GM21526 (cell line): ENCODE results near the gene UBXN7.
"Not testable (repeated sequence)": the region's sequence is repeated elsewhere in the genome, so short reads cannot be mapped to it uniquely, and the experiment has no call there.

Source experiments
- ATAC-seq: cut with Tn5 transposase; IDR thresholded peaks from one replicate; pipeline ENCODE4 v1.9.1; 2021; ENCODE audit warnings: moderate library complexity; ENCODE audit not compliant: unreplicated experiment, low FRiP score

UBXN7 gene

GRCh38 chr3:196323016-196323415 lies 109.2 kb downstream of the UBXN7 start:
- no peak for ATAC-seq

DNA sequence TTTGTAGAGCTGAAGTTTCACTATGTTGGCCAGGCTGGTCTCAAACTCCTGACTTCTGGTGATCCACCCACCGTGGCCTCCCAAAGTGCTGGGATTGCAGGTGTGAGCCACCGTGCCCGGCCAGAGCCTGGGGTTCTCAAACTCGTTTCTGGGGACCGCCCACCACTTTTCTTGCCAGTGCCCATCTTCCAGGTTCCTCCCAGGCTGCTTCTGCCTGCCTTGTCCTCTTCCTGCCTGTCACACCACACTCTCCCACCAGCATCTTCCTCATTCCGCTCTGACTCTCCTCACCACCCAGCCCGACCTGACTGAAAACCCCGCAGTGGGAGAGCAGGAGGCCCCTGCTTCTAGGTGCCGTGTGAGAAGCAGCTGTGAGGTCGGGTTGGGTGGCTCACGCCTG lies 111.1 kb downstream of the UBXN7 start:
- ATAC-seq: no peak

- ATAC-seq: no peak
Observed at GRCh38 chr3:196320137-196320536, 112.1 kb downstream of the UBXN7 start.

DNA sequence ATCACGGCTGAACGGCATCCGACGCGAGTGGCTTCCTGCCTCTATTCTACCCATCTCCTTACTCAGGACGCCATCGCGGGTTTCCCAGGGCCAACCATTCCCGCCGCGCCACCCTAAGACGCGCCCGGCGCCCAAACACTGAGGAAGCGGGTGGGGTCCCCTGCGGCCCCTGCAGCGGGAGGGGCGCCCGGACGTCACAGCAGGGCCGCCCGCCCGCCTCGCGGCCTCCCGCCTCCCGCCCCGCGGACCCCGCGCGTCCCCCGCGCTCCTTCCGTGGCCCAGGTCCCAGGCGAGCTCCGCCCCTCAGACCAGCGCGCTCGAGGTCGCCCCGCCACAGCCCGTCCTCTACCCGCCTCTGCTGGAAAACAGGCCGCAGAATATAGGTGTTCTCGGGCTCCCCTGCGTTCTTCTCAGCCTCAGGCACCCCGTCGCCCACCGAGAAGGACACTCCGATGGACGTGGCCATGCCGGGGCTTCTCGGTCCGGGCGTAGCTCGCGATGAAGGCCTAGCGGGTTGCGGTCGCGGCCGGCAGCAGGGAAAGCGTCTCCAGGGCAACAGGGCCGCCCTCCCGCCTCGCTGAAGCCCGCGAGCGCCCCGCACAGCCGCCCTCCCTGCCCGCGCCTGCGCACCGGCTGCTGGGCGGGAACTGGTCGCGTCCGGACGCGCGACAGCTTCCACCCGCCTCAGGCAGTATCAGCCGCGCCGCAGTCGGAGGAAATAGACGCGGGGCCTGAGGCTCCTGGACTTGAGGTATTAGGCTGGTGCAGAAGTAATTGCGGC lies 114.3 kb downstream of the UBXN7 start, which contains the start of gene DYNLT2B:
Gene DYNLT2B, minus strand, starts transcription at position 554 of the 781 bp plus-strand sequence. Its CDS starts 88 bp downstream, at position 466.
- peak; percentile 83 for ATAC-seq

- ATAC-seq: not testable (repeated sequence)
Observed at GRCh38 chr3:196316799-196317686, 115.2 kb downstream of the UBXN7 start.

GRCh38 chr3:196315821-196316220 lies 116.4 kb downstream of the UBXN7 start:
- no peak for ATAC-seq

- ATAC-seq: no peak
Observed at GRCh38 chr3:196314597-196314996, 117.6 kb downstream of the UBXN7 start.

DNA sequence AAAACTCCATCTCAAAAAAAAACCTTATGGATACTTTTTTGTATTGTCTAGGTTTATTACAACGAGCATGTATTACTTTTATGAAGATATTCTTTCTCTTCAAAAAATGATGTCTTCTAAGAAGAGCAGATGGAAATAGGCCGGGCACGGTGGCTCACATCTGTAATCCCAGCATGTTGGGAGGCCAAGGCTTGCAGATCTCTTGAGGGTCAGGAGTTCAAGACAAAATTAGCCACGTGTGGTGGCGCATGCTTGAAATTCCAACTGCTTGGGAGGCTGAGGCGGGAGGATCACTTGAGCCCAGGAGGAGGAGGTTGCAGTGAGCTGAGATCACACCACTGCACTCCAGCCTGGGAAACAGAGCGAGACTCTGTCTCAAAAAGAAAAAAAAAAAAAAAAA lies 118.1 kb downstream of the UBXN7 start:
- not testable (repeated sequence) for ATAC-seq

- not testable (repeated sequence) for ATAC-seq
Observed at GRCh38 chr3:196302960-196303359, 129.3 kb downstream of the UBXN7 start.

- not testable (repeated sequence) for ATAC-seq
Observed at GRCh38 chr3:196302551-196302950, 129.7 kb downstream of the UBXN7 start.

DNA sequence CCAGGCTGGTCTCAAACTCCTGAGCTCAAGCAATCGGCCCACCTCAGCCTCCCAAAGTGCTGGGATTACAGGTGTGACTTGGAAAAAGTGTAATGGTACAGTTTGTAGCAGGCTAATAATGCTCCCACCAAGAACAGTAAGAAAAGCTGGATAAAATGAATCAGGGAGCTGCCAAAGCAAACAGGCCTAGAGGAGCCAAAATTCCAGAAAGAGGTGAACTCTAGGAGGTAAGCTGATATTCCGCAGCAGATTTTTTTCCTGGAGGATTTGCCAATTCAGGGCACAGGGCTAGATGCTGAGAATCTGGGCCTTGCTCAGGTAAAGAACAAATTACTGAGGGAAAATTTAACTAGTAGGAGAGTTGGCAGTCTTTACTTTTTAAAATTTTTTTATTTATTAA lies 133.7 kb downstream of the UBXN7 start:
- ATAC-seq: no peak
